Ecto neural progenitor cell (in vitro differentiated cells): ENCODE data around the gene B4GALT2.

Experiments used
- DNase-seq: peaks from one replicate; pipeline ENCODE4 v3.0.0-alpha.2; 2018; ENCODE audit warnings: low spot score

Gene B4GALT2

DNA sequence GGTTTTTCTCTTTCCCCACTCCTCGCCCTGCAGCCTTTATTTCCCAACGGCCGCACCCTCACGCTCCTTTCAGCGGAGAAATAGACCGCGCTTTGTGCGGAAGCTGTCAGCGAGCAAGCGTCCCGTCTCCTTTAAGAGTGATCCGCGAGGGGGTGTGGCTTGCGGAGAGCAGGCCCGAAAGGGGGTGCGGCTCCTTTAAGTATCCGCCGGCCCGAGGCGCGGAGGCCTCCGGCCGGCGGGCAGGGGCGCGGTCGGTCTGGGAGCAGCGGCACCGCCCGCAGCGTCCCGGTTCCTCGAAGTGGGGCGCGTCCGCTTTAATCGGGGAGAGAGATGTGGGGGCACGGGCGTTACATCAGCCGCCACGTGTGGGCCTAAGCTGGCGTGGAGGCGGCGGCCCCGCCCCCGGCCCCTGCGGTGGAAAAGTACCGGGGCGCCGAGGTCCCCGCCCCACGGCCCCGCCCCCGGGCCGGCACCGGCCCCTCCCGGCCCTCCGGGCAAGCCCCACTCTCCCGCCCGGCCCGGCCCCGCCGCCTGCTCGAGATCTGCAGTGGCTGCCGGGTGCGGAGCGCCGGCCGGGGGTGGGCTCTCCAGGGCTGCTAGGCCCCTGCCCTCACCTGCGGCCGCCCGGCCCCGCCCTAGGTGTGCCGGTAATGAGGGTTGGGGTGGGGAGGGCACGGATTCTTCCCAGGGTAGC, 51.0 kb downstream of the B4GALT2 start:
- peak; percentile 90 for DNase-seq

DNA sequence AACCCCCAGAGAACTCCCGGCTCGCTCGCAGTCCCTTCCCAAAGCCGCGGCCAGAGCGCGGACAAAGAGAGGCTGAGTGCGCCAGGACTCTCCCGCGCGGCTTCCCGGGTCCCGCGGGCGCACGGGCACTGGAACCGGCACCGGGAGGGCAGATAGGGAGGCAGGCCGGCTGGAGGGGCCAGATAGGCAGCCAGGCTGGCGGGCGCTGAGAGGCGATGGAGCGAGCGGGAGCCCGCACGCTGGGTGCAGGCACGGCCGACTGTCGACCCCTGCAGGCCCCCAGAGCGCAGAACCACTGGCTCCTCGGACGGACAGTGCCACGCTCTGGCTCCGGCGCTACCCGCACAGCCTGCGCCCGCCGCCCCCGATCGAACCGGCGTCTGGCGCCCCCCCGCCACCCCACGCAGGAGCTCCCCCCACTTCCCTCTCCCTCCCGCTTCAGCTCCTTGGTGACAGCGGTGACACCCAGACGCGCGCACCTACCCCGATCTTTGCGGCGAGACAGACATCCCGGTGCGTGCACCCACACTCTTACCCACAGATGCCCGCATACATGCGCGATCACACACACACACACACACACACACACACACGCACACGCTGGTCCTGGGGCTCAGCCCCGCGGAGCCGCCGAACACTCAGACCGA, 51.7 kb downstream of the B4GALT2 start:
- DNase-seq = peak; percentile 85

DNA sequence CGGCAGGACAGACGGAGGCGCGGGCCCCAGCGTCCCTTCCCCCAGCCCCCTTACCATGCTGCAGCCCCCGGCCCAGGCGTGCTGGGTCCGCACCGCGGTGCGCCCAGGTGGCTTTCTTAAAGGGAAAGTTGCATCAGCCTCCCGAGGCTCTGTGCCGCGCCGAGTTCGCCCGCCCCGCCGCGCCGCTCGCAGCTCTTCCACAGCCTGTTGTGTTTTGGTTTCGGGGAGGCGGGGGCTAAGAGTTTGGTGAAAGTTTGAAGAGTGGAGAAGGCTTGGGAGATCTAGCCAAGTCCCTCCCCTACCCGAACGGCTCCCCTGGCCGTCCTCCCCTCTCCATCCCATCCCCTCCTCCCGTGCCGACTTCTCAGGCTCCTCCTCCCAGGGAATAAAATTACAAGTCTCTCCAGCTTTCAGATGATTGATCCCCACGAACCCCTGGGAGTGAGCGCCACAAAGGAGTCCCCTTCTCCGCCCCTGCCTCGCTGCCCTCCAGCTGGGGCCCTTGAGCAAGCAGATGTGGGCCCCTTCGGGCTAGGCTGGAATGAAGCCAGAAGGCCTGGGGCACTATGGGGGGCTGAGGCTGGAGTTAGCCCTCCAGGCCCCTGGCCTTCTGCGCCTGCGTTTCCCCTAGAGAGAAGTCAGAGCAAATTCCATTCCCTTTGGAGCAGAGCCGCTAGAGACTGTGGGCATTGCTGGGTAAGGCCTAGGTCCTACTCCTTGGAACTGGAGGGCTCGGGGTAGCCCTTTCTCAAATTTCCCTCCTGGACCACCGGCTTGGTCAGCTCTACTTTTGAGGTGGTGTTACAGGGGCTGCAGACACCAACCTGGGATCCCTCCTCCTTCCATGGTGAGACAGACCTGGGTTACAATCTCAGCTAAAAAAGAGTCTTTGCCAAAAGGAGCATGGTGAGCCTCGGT, 52.5 kb downstream of the B4GALT2 start, which contains the start of gene SLC6A9:
Gene SLC6A9 (minus strand): TSS at position 211 of the 918 bp plus-strand sequence. CDS start 7,185 bp downstream, outside the sequence.
- DNase-seq = peak; percentile 81

DNA sequence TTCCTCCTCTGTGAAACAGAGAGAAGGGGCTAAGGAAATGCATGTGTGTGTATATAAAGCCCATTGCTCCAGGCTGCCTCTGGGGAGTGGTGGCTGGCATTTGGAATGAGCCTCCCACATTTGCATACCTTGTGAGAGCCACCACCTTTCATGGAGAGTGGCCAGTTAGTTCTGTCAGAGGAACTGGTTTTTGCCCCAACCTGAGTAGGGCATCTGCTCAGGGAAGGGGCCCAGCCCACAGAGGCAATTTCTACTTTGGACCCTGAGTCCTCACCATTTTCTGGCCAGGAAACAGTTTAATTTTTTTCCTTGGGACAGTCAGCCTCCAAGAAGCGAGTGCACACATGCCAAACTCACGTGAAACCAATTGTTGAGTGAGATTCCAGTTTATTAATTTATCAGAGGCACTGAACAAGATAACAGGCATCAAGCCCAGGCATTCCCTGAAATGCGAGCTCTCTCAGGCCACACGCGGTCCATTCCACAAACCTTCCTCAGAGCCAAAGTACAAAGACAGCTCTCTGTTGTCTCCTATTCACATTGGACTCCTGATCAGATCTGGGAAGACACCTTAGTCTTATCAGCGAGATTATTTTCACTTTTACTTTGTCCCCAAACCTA, 53.3 kb downstream of the B4GALT2 start:
- no peak for DNase-seq

DNA sequence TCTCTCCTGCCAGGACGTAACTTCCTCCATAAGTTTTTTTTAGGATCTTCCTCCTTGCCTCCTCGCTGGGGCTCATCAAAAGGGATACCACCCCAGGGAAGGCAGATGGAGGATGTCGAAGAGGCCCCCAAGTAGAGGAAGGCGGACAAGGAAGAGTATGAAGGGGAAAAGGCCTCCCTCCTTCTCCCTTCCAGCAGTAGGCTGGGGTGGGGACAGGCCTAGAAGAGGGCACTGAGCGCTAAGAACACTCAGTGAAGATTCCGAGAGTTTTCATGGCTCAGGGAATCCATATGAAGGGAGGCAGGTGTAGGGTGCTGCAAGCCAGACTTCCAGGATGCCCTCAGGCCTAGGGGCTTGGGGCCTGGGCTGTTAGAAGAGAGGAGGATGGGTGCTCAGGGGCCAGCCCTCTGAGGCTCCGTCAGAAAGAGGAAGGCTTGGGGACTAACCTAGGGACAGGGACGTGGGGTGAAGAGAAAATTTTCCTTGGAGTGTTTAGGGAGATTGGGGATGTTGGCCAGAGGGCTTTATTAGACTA, 54.1 kb downstream of the B4GALT2 start:
- no peak for DNase-seq

DNA sequence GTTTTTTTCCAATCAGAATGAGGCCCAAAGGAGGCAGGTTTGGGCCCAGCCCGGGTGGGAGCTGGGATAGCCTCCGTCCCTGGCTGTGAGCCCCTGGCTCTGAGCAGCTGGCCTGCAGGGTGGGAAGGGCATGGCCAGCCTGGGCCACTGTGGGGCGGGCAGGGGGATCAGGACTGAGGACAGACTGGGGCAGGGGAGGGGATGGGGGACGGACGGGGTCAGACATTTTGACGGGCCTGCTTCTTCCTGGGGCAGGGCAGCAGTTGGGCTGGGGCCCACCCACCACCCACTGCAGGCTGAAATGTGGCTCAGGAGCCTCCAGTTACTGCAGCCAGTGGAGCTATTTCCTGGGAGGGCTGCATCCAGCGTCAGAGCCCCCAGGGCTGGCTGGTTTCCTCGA, 54.7 kb downstream of the B4GALT2 start:
- DNase-seq = no peak

DNA sequence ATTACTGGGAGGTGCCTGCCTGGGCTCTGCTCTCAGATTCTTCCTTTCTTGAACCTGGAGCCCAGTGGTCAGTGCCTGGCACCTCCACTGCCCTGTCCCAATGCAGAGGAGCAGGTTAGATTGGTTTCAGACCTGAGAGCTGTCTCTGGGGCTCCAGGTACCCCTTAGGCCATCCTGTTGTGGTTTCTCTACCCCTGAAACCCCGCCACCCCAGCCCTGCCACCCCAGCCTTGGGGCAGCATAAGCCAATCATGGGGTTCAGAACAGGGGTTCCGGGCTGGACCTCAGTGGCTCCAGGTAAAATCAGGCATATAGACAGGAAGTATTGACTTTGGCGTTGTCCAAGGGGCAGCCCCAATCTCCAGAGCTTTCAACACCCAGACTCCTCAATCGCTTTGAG, 55.4 kb downstream of the B4GALT2 start:
- no peak for DNase-seq

DNA sequence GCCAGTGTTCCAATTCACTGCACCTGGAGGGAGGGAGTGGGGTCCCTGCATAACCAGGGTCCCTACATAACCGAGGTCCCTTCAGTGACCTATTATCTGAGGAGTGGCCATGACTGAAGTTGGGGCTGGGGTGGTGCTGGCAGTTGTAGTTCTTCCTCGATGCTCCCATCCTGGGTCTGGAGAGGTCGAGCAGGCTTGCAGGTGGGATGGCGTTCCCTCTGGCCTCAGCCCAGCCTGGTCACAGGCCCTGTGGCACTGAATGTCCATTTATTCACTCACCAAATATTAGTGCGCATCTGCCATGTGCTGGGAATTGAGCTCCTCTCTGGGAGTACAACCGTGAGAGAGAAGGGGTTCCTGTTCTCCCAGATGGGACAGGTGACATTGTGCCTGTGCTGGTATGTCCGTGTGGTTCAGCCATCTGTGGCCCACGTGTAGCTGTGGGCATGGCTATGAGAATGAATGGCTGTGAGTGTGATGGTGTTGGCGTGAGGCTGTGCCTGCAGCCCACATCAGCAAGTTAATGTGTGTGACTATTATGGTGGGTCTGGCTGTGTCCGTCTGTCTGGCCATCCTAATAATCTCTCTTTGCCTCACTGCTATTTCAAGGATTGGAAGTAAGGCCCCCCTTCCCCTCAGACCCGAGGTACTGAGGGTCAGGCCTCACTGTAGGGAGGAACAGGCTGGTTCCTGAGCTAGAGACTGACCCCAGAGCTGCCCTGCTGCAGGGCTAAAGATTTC, 56.1 kb downstream of the B4GALT2 start:
- no peak for DNase-seq

DNA sequence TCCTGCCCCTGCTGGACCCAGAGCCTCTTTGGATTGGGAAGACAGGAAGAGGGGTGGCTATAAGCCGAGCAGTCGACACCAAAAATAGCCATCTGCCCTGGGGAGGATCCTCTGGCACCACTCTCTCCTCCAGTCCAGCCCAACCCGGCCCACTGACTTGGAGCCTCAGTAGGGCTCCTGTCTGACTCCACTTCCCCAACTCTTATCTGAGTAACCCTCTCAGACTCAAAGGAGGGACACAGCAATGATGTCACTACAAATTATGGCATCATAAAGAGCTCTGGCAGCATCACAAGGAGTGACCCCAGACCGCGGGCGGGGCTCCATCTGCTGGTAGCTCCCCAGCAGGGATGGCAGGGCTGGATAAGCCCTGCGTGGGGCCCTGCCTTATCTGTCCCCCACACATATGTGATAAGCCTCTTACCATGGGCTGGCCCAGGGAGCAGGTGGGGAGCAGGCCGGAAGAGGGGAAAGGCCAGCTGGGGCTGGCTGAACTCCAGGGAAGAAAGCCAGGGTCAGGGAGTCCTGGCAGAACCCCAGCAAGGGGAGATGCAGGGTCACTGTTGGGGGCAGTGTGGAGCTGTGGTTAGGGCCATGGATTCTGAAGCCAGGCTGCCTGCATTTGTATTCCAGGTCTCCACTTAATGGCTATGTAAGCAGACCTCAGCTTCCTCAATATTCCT, 56.9 kb downstream of the B4GALT2 start:
- DNase-seq = no peak

DNA sequence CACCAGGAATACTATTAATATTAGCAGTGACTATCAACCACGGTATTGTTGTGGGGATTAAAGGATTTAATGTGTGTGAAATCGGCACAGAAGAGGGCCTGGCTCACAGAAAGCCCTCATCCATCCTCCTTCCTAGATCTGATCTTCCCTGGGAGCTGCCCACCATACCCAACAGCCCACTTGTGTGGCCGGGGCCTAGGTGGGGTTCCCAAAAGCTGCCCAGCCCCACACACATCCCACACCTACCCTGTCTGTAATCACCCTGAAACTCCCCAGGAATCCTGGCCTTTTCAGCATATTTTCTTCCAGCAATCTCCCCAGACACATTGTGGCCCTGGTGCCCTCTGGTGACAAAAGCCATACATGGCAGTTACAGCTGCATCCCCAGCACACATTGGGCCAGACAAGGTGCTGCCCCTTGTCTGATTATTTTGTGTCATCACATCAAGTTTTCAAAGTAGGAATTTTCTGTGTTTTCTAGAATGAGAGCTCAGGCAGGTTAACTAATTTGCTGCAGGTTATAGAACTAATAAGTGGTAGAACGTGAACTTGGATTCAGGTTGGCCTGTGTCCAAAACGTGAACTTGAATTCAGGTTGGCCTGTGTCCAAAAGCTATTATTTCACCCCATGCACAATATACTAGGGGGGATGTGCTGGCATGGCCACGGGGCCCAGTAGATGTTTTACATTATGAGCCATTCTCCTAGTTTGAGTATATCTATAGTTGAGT, 57.6 kb downstream of the B4GALT2 start:
- DNase-seq = peak; percentile 72

DNA sequence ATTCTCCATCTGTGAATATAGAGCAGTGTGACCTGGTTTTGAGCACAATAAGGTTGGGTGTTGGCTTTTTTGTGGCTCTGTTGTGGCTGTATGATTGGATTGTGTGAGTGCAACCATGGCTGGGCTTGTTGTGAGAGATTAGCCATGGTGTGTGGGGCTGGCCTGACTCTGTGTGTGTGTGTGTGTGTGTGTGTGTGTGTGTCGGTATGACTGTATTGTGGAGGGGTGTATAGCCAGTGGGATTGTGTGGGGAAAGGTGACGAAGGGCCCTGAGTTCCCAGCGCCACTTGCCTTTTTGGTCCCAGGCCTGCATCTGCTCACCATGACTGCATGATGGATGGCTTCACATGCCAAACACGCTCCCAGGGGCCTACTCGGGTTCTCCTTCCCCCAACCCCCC, 58.1 kb downstream of the B4GALT2 start:
- DNase-seq = no peak

DNA sequence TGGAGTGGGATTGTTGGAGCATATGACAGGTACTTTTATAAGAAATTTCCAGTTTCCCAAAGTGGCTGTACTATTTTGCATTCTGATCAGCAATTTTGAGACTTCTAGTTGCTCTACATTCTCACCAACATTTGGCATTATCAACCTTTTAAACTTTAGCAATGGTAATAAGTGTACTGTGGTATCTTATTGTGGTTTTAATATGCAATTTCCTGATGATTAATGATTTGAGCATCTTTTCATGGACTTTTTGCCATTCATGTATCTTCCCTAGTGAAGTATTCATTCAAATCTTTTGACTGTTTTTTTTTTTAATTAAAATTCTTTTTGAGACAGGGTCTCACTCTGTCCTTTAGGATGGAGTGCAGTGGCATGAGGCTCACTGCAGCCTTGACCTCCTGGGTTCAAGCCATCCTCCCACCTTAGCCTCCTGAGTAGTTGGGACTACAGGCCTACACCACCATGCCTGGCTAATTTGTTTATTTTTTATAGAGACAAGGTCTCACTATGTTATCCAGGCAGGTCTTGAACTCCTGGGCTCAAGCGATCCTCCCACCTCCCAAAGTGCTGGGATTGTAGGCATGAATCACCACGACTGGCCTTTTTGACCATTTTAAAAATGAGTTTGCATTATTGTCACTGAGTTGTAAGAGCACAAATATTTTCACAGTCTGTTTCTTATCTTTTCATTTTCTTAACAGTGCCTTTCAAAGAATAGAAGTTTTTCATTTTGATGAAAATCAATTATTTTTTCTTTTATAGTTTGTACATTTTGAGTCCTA, 60.1 kb downstream of the B4GALT2 start:
- no peak for DNase-seq

DNA sequence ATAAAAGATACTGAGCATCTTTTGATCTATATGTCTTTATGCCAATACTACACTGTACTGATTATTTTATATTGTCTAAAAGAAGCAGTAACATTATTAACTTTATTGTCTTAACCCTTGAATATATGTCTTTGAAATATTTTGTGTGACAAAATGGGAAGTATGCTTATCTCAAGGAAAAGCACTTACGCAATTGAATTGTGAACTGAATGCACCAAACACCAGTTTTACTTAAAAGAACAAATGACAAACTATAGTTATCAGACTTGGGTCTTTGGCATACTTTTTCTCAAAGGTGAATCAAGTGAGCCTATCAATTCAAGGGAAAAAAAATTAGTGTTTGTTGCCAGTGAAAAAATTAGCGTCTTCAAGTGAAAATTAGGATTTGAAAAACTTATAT, 61.4 kb downstream of the B4GALT2 start:
- no peak for DNase-seq
